ENCODE data around the gene DYNLRB2.

DYNLRB2 gene

GRCh38 chr16:80587071-80587470 lies 46.3 kb downstream of the DYNLRB2 start:
- Histone ChIP-seq H3K9me3 (ENCODE audit: control insufficient read depth, low read length) (no peaks in the 10 kb centered on the region), H3K4me1 (ENCODE audit: control insufficient read depth, insufficient read depth, low read length, poor library complexity, severe bottlenecking) (peaks cover 14% of the 10 kb centered on the region), H3K4me3 (ENCODE audit: insufficient read depth, low read depth, low read length, poor library complexity, severe bottlenecking) (no peak overlapping the region), H3K27ac (ENCODE audit: insufficient read depth, low read length, poor library complexity, severe bottlenecking) (no peak overlapping the region), H3K36me3 (ENCODE audit: control insufficient read depth, insufficient read depth, low read length) (no peaks in the 10 kb centered on the region), H3K27me3 (replicated peaks; ENCODE audit: control insufficient read depth, insufficient read depth, low read length, poor library complexity, severe bottlenecking) (no peaks in the 10 kb centered on the region)
- DNase-seq, result no peak

GRCh38 chr16:80591071-80591915 lies 50.5 kb downstream of the DYNLRB2 start:
- H3K4me3 ChIP-seq (ENCODE audit: insufficient read depth, low read depth, low read length, poor library complexity, severe bottlenecking), result no peak overlapping the region
- no peak overlapping the region for H3K27ac ChIP-seq (ENCODE audit: insufficient read depth, low read length, poor library complexity, severe bottlenecking)
- peaks cover 17% of the 10 kb centered on the region for H3K4me1 ChIP-seq (ENCODE audit: control insufficient read depth, insufficient read depth, low read length, poor library complexity, severe bottlenecking)
- no peaks in the 10 kb centered on the region for H3K9me3 ChIP-seq (ENCODE audit: control insufficient read depth, low read length)
- H3K27me3 ChIP-seq (replicated peaks; ENCODE audit: control insufficient read depth, insufficient read depth, low read length, poor library complexity, severe bottlenecking), result no peaks in the 10 kb centered on the region
- H3K36me3 ChIP-seq (ENCODE audit: control insufficient read depth, insufficient read depth, low read length), result no peaks in the 10 kb centered on the region
- DNase-seq, result no peak

GRCh38 chr16:80592273-80592672 lies 51.5 kb downstream of the DYNLRB2 start:
- Histone ChIP-seq H3K27ac (ENCODE audit: insufficient read depth, low read length, poor library complexity, severe bottlenecking) (no peak overlapping the region), H3K36me3 (ENCODE audit: control insufficient read depth, insufficient read depth, low read length) (no peaks in the 10 kb centered on the region), H3K4me1 (ENCODE audit: control insufficient read depth, insufficient read depth, low read length, poor library complexity, severe bottlenecking) (peaks cover 17% of the 10 kb centered on the region), H3K27me3 (replicated peaks; ENCODE audit: control insufficient read depth, insufficient read depth, low read length, poor library complexity, severe bottlenecking) (no peaks in the 10 kb centered on the region), H3K9me3 (ENCODE audit: control insufficient read depth, low read length) (no peaks in the 10 kb centered on the region), H3K4me3 (ENCODE audit: insufficient read depth, low read depth, low read length, poor library complexity, severe bottlenecking) (no peak overlapping the region)
- no peak for DNase-seq

- H3K9me3 ChIP-seq (ENCODE audit: control insufficient read depth, low read length), result no peaks in the 10 kb centered on the region
- no peaks in the 10 kb centered on the region for H3K36me3 ChIP-seq (ENCODE audit: control insufficient read depth, insufficient read depth, low read length)
- no peak for DNase-seq
- H3K4me1 ChIP-seq (ENCODE audit: control insufficient read depth, insufficient read depth, low read length, poor library complexity, severe bottlenecking), result peaks cover 17% of the 10 kb centered on the region
- no peak overlapping the region for H3K27ac ChIP-seq (ENCODE audit: insufficient read depth, low read length, poor library complexity, severe bottlenecking)
- no peak overlapping the region for H3K4me3 ChIP-seq (ENCODE audit: insufficient read depth, low read depth, low read length, poor library complexity, severe bottlenecking)
- no peaks in the 10 kb centered on the region for H3K27me3 ChIP-seq (replicated peaks; ENCODE audit: control insufficient read depth, insufficient read depth, low read length, poor library complexity, severe bottlenecking)
Measured at GRCh38 chr16:80594756-80595155, 54.0 kb downstream of the DYNLRB2 start.

GRCh38 chr16:80596507-80597207 lies 55.9 kb downstream of the DYNLRB2 start:
- H3K4me3 ChIP-seq (ENCODE audit: insufficient read depth, low read depth, low read length, poor library complexity, severe bottlenecking), result no peak overlapping the region
- H3K9me3 ChIP-seq (ENCODE audit: control insufficient read depth, low read length), result no peaks in the 10 kb centered on the region
- peaks cover 8% of the 10 kb centered on the region for H3K4me1 ChIP-seq (ENCODE audit: control insufficient read depth, insufficient read depth, low read length, poor library complexity, severe bottlenecking)
- H3K27me3 ChIP-seq (replicated peaks; ENCODE audit: control insufficient read depth, insufficient read depth, low read length, poor library complexity, severe bottlenecking), result no peaks in the 10 kb centered on the region
- no peaks in the 10 kb centered on the region for H3K36me3 ChIP-seq (ENCODE audit: control insufficient read depth, insufficient read depth, low read length)
- no peak overlapping the region for H3K27ac ChIP-seq (ENCODE audit: insufficient read depth, low read length, poor library complexity, severe bottlenecking)
- no peak for DNase-seq

- Histone ChIP-seq H3K27me3 (replicated peaks; ENCODE audit: control insufficient read depth, insufficient read depth, low read length, poor library complexity, severe bottlenecking) (no peaks in the 10 kb centered on the region), H3K27ac (ENCODE audit: insufficient read depth, low read length, poor library complexity, severe bottlenecking) (no peak overlapping the region), H3K4me3 (ENCODE audit: insufficient read depth, low read depth, low read length, poor library complexity, severe bottlenecking) (no peak overlapping the region), H3K36me3 (ENCODE audit: control insufficient read depth, insufficient read depth, low read length) (no peaks in the 10 kb centered on the region), H3K4me1 (ENCODE audit: control insufficient read depth, insufficient read depth, low read length, poor library complexity, severe bottlenecking) (no peaks in the 10 kb centered on the region), H3K9me3 (ENCODE audit: control insufficient read depth, low read length) (no peaks in the 10 kb centered on the region)
- no peak for DNase-seq
Measured at GRCh38 chr16:80599466-80599865, 58.7 kb downstream of the DYNLRB2 start.

Measured in effector memory CD4-positive, alpha-beta T cell (primary cell).